ENCODE data around the gene SHANK3. TPM values are rescaled to one million over a fixed set of nuclear protein-coding genes. Genes with fewer than 3 reads are reported as not detected.

The SHANK3 gene
- polyA plus RNA-seq, 1 donor (not counting 4 experiments of a cell fraction or from before 2014, with no cell fraction given), result 1.00 TPM

DNA sequence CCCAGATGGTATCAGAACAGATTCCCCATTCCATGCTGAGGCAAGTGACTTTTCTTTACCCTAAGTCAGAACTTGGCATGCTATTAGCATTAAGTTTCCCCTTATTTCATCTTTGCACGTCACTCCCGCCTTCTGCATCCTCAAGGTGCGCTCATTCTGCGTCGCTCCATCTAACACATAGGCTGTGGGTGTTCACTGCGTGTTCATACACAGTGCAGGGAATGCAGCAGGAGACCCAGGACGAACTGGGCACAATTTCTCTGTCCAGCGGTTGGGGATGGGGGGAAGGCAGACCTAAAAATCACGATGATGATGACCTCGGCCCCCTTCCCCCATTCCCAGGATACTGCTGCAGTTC is 45.7 kb downstream of the SHANK3 start:
- no peak for DNase-seq (ENCODE audit: low read depth, low spot score)
- dilution Hi-C loops (cut with MboI; ENCODE audit: extremely low pct_ligation_motif_present, low sequenced_read_pairs), result no loop called here
- Histone ChIP-seq H4K20me1 (ENCODE audit: control insufficient read depth, extremely low read depth, insufficient read depth, low read length) (no peaks in the 10 kb centered on the region), H3K9me3 (ENCODE audit: control insufficient read depth, low read depth, low read length) (no peaks in the 10 kb centered on the region), H3K4me3 (ENCODE audit: control insufficient read depth in 2 of 3, extremely low read depth in 1 of 3, insufficient read depth in 2 of 3, low read depth in 1 of 3, low read length in 3 of 3) (no peak overlapping the region), H3K9me1 (ENCODE audit: control insufficient read depth, extremely low read depth, insufficient read depth, low read length) (no peaks in the 10 kb centered on the region), H3K4me1 (ENCODE audit: control insufficient read depth, extremely low read depth, insufficient read depth, low read length) (no peaks in the 10 kb centered on the region), H3K4me2 (ENCODE audit: control insufficient read depth, extremely low read depth, insufficient read depth, low read depth, low read length) (no peak overlapping the region), H2AFZ (ENCODE audit: control insufficient read depth, low read length) (no peak overlapping the region), H3K27ac (ENCODE audit: control insufficient read depth, insufficient read depth, low read length) (no peak overlapping the region), H3K27me3 (ENCODE audit: control insufficient read depth, extremely low read depth, insufficient read depth, low read length) (peaks cover 22% of the 10 kb centered on the region), H3K9ac (ENCODE audit: control insufficient read depth, extremely low read depth, insufficient read depth, low read length) (no peak overlapping the region), H3K36me3 (ENCODE audit: control insufficient read depth in 2 of 2, extremely low read depth in 1 of 2, insufficient read depth in 2 of 2, low read length in 2 of 2) (peaks cover 0 to 2% of the 10 kb centered on the region in 2 experiments), H3K79me2 (ENCODE audit: control insufficient read depth, insufficient read depth, low read length) (no peaks in the 10 kb centered on the region)
- TF ChIP-seq EZH2 (IDR thresholded peaks at IDR 0.05; ENCODE audit: low read length), result no peak
- TF ChIP-seq, protein P1, sequence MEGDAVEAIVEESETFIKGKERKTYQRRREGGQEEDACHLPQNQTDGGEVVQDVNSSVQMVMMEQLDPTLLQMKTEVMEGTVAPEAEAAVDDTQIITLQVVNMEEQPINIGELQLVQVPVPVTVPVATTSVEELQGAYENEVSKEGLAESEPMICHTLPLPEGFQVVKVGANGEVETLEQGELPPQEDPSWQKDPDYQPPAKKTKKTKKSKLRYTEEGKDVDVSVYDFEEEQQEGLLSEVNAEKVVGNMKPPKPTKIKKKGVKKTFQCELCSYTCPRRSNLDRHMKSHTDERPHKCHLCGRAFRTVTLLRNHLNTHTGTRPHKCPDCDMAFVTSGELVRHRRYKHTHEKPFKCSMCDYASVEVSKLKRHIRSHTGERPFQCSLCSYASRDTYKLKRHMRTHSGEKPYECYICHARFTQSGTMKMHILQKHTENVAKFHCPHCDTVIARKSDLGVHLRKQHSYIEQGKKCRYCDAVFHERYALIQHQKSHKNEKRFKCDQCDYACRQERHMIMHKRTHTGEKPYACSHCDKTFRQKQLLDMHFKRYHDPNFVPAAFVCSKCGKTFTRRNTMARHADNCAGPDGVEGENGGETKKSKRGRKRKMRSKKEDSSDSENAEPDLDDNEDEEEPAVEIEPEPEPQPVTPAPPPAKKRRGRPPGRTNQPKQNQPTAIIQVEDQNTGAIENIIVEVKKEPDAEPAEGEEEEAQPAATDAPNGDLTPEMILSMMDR (optimal IDR thresholded peaks at IDR 0.05 in 1 of 3, IDR thresholded peaks at IDR 0.05 in 1 of 3, conservative IDR thresholded peaks at IDR 0.05 in 1 of 3; ENCODE audit: extremely low read depth in 1 of 3, insufficient read depth in 2 of 3, low read length in 3 of 3), result no peak
- no peak for FAIRE-seq

DNA sequence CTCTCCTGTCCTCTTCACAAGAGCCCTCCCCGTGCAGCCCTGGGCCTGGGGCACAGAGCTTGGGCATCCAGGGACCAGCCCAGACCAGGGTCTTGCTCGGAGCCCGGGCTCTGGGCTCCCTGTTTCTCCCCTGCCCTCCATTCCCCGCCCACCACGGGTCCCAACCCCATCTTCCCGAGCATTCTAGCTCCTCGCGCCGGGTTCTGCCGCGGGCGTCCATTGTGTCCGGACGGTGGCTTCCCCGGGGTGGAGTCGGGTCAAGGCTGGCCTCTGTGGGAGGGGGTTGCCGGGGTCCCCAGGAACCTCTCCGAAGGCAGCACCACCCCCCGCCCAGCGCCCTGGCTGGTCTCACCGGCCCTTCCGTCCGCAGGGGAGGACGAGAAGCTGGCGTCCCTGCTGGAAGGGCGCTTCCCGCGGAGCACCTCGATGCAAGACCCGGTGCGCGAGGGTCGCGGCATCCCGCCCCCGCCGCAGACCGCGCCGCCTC is 47.2 kb downstream of the SHANK3 start:
- dilution Hi-C loops (cut with MboI; ENCODE audit: extremely low pct_ligation_motif_present, low sequenced_read_pairs), result no loop called here

More for the DNA sequence above, 47.2 kb downstream of the SHANK3 start:
- Histone ChIP-seq H4K20me1 (ENCODE audit: control insufficient read depth, extremely low read depth, insufficient read depth, low read length) (no peaks in the 10 kb centered on the region), H3K9ac (ENCODE audit: control insufficient read depth, extremely low read depth, insufficient read depth, low read length) (no peak overlapping the region), H3K4me3 (ENCODE audit: control insufficient read depth in 2 of 3, extremely low read depth in 1 of 3, insufficient read depth in 2 of 3, low read depth in 1 of 3, low read length in 3 of 3) (no peak overlapping the region), H3K27ac (ENCODE audit: control insufficient read depth, insufficient read depth, low read length) (no peak overlapping the region), H3K4me2 (ENCODE audit: control insufficient read depth, extremely low read depth, insufficient read depth, low read depth, low read length) (no peak overlapping the region), H3K79me2 (ENCODE audit: control insufficient read depth, insufficient read depth, low read length) (no peaks in the 10 kb centered on the region), H3K27me3 (ENCODE audit: control insufficient read depth, extremely low read depth, insufficient read depth, low read length) (peaks cover 22% of the 10 kb centered on the region), H3K9me1 (ENCODE audit: control insufficient read depth, extremely low read depth, insufficient read depth, low read length) (no peaks in the 10 kb centered on the region), H2AFZ (ENCODE audit: control insufficient read depth, low read length) (no peak overlapping the region), H3K36me3 (ENCODE audit: control insufficient read depth in 2 of 2, extremely low read depth in 1 of 2, insufficient read depth in 2 of 2, low read length in 2 of 2) (peaks cover 0 to 2% of the 10 kb centered on the region in 2 experiments), H3K4me1 (ENCODE audit: control insufficient read depth, extremely low read depth, insufficient read depth, low read length) (no peaks in the 10 kb centered on the region), H3K9me3 (ENCODE audit: control insufficient read depth, low read depth, low read length) (no peaks in the 10 kb centered on the region)
- no peak for FAIRE-seq
- DNase-seq (ENCODE audit: low read depth, low spot score), result no peak
- TF ChIP-seq, protein P1 (optimal IDR thresholded peaks at IDR 0.05 in 1 of 3, IDR thresholded peaks at IDR 0.05 in 1 of 3, conservative IDR thresholded peaks at IDR 0.05 in 1 of 3; ENCODE audit: extremely low read depth in 1 of 3, insufficient read depth in 2 of 3, low read length in 3 of 3), result no peak
- no peak for TF ChIP-seq EZH2 (IDR thresholded peaks at IDR 0.05; ENCODE audit: low read length)
